PC-3 (cell line): ENCODE results near the gene COP1. TPM values are rescaled to one million over a fixed set of nuclear protein-coding genes. Genes with fewer than 3 reads are reported as not detected.

ENCODE experiments used
- ATAC-seq: fragments of 200-7000 bp; cut with Tn5 transposase; 2 replicates; pipeline ENCODE4 v1.9.1; 2020; ENCODE audit warnings: mild to moderate bottlenecking, moderate library complexity
- BruUV-seq: library from RNA; stranded (reverse); fragments of 400-500 nt; replicated peaks from 2 replicates; lab custom pipeline; 2021; lab: Mats Ljungman, UMichigan
- CTCF ChIA-PET: fragments of 300-600 bp; sonication (Branson Sonifier 250); formaldehyde crosslinking; loops from one replicate; lab custom pipeline; 2022; ENCODE audit warnings: antibody characterized with exemption; lab: Charles Lee
- POLR2A ChIA-PET: fragments of 300-600 bp; sonication (Branson Sonifier 250); formaldehyde crosslinking; loops from one replicate; lab custom pipeline; 2022; ENCODE audit warnings: antibody characterized with exemption; ENCODE audit not compliant: unreplicated experiment; lab: Charles Lee
- DNase-seq: peaks from one replicate; pipeline ENCODE4 v3.0.0-alpha.2; 2015
- H2AFZ ChIP-seq: fragments of 300-600 bp; sonication (generic); 2 replicates; pipeline ENCODE4 v1.6.0; 2016; ENCODE audit warnings: antibody characterized with exemption, low read length
- H3F3A ChIP-seq: fragments of 300-600 bp; sonication (generic); one replicate; pipeline ENCODE4 v1.6.0; 2017; ENCODE audit warnings: antibody characterized with exemption, low read length, control low read depth, mild to moderate bottlenecking; ENCODE audit not compliant: unreplicated experiment
- H3K27ac ChIP-seq: fragments of 300-600 bp; sonication (generic); 2 replicates; pipeline ENCODE4 v1.5.1; 2016; ENCODE audit warnings: mild to moderate bottlenecking, low read length
- H3K27me3 ChIP-seq: fragments of 300-600 bp; sonication (generic); 2 replicates; pipeline ENCODE4 v1.6.1; 2016; ENCODE audit warnings: low read length, mixed read lengths
- H3K36me3 ChIP-seq: fragments of 300-600 bp; sonication (generic); 2 replicates; pipeline ENCODE4 v1.6.1; 2016; ENCODE audit warnings: low read depth, mixed run types, low read length, mixed read lengths
- H3K4me1 ChIP-seq: fragments of 300-600 bp; sonication (generic); 2 replicates; pipeline ENCODE4 v1.5.1; 2016; ENCODE audit warnings: low read length; ENCODE audit not compliant: insufficient read depth
- H3K4me2 ChIP-seq: fragments of 300-600 bp; sonication (generic); 2 replicates; pipeline ENCODE4 v1.6.0; 2016; ENCODE audit warnings: low read length
- H3K4me3 ChIP-seq: fragments of 300-600 bp; sonication (generic); 2 replicates; pipeline ENCODE4 v1.5.1; 2016; ENCODE audit warnings: mild to moderate bottlenecking, low read length, mixed read lengths
- H3K79me2 ChIP-seq: fragments of 300-600 bp; sonication (generic); 2 replicates; pipeline ENCODE4 v1.6.1; 2017; ENCODE audit warnings: low read length, mixed read lengths
- H3K9ac ChIP-seq: fragments of 300-600 bp; sonication (generic); 2 replicates; pipeline ENCODE4 v1.6.0; 2016; ENCODE audit warnings: mild to moderate bottlenecking, low read length
- H3K9me2 ChIP-seq: fragments of 300-600 bp; sonication (generic); replicated peaks from 2 replicates; pipeline ENCODE4 v1.6.1; 2016; ENCODE audit warnings: mixed run types, low read length, mixed read lengths
- H3K9me3 ChIP-seq: fragments of 300-600 bp; sonication (generic); 2 replicates; pipeline ENCODE4 v1.6.1; 2016; ENCODE audit warnings: low read length, mixed read lengths
- H4K20me1 ChIP-seq: fragments of 300-600 bp; sonication (generic); 2 replicates; pipeline ENCODE4 v1.6.1; 2016; ENCODE audit warnings: low read length, mixed read lengths
- EZH2 ChIP-seq: fragments of 300-600 bp; sonication (generic); IDR thresholded peaks from one replicate; pipeline ENCODE4 v1.6.1; 2017; ENCODE audit warnings: antibody characterized with exemption, mild to moderate bottlenecking, low read length; ENCODE audit not compliant: unreplicated experiment
- EZH2phosphoT487 ChIP-seq: fragments of 300-600 bp; sonication (generic); IDR thresholded peaks from 2 replicates; pipeline ENCODE4 v1.6.1; 2018; ENCODE audit warnings: mild to moderate bottlenecking, antibody characterized with exemption, low read length, borderline replicate concordance
- intact Hi-C: fragments of 100-400 bp; cut with micrococcal nuclease; formaldehyde crosslinking; loops from 2 replicates; pipeline ENCODE4 v1.9.0; 2023
- total RNA-seq: library from RNA; depleted of rRNA; stranded (reverse); fragments of >200 nt; gene quantifications from 2 replicates; pipeline ENCODE4 v1.2.3, GENCODE V29; 2014
- TF ChIP-seq, protein P1 (sequence below): fragments of 300-600 bp; sonication (generic); conservative IDR thresholded peaks from 2 replicates; pipeline ENCODE4 v1.5.1; 2017; ENCODE audit warnings: antibody characterized with exemption, low read depth, mild to moderate bottlenecking, low read length

The COP1 gene
- total RNA-seq, 1 experiment from 2014 or later, result 16.6 TPM

- no peaks in the 10 kb centered on the region for H3K9me3 ChIP-seq
- peaks cover 19% of the 10 kb centered on the region; the same call in 1 of the 2 replicates for H4K20me1 ChIP-seq
- H3K9me2 ChIP-seq, result no peaks in the 10 kb centered on the region
- ChIA-PET POLR2A (no interaction called here), CTCF (no interaction called here)
- TF ChIP-seq EZH2, result no peak
- TF ChIP-seq, protein P1, sequence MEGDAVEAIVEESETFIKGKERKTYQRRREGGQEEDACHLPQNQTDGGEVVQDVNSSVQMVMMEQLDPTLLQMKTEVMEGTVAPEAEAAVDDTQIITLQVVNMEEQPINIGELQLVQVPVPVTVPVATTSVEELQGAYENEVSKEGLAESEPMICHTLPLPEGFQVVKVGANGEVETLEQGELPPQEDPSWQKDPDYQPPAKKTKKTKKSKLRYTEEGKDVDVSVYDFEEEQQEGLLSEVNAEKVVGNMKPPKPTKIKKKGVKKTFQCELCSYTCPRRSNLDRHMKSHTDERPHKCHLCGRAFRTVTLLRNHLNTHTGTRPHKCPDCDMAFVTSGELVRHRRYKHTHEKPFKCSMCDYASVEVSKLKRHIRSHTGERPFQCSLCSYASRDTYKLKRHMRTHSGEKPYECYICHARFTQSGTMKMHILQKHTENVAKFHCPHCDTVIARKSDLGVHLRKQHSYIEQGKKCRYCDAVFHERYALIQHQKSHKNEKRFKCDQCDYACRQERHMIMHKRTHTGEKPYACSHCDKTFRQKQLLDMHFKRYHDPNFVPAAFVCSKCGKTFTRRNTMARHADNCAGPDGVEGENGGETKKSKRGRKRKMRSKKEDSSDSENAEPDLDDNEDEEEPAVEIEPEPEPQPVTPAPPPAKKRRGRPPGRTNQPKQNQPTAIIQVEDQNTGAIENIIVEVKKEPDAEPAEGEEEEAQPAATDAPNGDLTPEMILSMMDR, result no peak
- TF ChIP-seq EZH2phosphoT487, result no peak
- no peak overlapping the region for H3K9ac ChIP-seq
- no peak overlapping the region for H2AFZ ChIP-seq
- H3K4me3 ChIP-seq, result no peak overlapping the region
- H3K27me3 ChIP-seq, result no peaks in the 10 kb centered on the region
- peaks cover 9% of the 10 kb centered on the region; the same call in 1 of the 2 replicates for H3K4me1 ChIP-seq
- intact Hi-C loops, result no loop called here
- H3K4me2 ChIP-seq, result no peak overlapping the region
- peaks cover 92% of the 10 kb centered on the region for H3K79me2 ChIP-seq
- H3F3A ChIP-seq, result no peaks in the 10 kb centered on the region
- no peak overlapping the region for H3K27ac ChIP-seq
- DNase-seq, result no peak
- no peaks in the 10 kb centered on the region for H3K36me3 ChIP-seq
- no TSS peak for BruUV-seq
- ATAC-seq, result no peak
Measured at GRCh38 chr1:176203735-176204134, 3.4 kb downstream of the COP1 start.

DNA sequence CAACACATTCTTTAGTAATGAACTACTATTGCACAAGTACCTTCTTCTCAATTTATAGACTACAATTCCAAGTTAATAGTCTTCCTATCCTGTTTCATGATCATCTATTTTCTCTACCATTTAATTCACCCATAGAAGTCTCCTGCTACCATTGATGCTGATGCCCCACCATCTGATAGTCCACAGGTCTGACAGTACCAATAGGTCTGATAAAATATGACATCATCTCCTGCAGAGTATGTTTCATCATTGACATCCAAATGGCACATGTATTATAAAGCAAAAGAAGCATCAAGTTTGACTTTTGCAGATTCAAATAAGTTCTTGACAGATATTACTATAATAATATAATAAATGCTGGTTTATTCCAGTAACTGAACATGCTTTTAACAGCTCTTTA is 5.5 kb downstream of the COP1 start:
- no peaks in the 10 kb centered on the region for H3F3A ChIP-seq
- CTCF ChIA-PET, result no interaction called here
- H3K9me2 ChIP-seq, result no peaks in the 10 kb centered on the region
- TF ChIP-seq, protein P1, result no peak
- TF ChIP-seq EZH2phosphoT487 (no peak), EZH2 (no peak)
- ATAC-seq, result no peak
- intact Hi-C loops, result no loop called here
- H3K9ac ChIP-seq, result no peak overlapping the region
- H4K20me1 ChIP-seq, result peaks cover 19% of the 10 kb centered on the region; the same call in 1 of the 2 replicates
- H3K36me3 ChIP-seq, result no peaks in the 10 kb centered on the region
- H3K27me3 ChIP-seq, result no peaks in the 10 kb centered on the region
- no TSS peak for BruUV-seq
- DNase-seq, result no peak
- H3K27ac ChIP-seq, result no peak overlapping the region
- H3K4me2 ChIP-seq, result no peak overlapping the region
- no peak overlapping the region for H2AFZ ChIP-seq
- POLR2A ChIA-PET, result no interaction called here
- H3K9me3 ChIP-seq, result no peaks in the 10 kb centered on the region
- peaks cover 100% of the 10 kb centered on the region for H3K79me2 ChIP-seq
- H3K4me3 ChIP-seq, result no peak overlapping the region
- H3K4me1 ChIP-seq, result peaks cover 9% of the 10 kb centered on the region; the same call in 1 of the 2 replicates

- peaks cover 3% of the 10 kb centered on the region; the same call in 1 of the 2 replicates for H3K4me1 ChIP-seq
- ChIA-PET CTCF (no interaction called here), POLR2A (no interaction called here)
- H3K79me2 ChIP-seq, result peaks cover 100% of the 10 kb centered on the region
- no peaks in the 10 kb centered on the region for H3K36me3 ChIP-seq
- H4K20me1 ChIP-seq, result peaks cover 7% of the 10 kb centered on the region; the same call in 1 of the 2 replicates
- no peaks in the 10 kb centered on the region for H3F3A ChIP-seq
- intact Hi-C loops, result no loop called here
- no peaks in the 10 kb centered on the region for H3K9me3 ChIP-seq
- H3K27me3 ChIP-seq, result no peaks in the 10 kb centered on the region
- H3K27ac ChIP-seq, result no peak overlapping the region
- DNase-seq (no peak), ATAC-seq (no peak)
- no peak overlapping the region for H3K4me2 ChIP-seq
- BruUV-seq, result no TSS peak
- no peaks in the 10 kb centered on the region for H3K9me2 ChIP-seq
- H3K4me3 ChIP-seq, result no peak overlapping the region
- no peak for TF ChIP-seq EZH2
- TF ChIP-seq, protein P1, result no peak
- no peak for TF ChIP-seq EZH2phosphoT487
- H3K9ac ChIP-seq, result no peak overlapping the region
- no peak overlapping the region for H2AFZ ChIP-seq
Measured at GRCh38 chr1:176199707-176200106, 7.4 kb downstream of the COP1 start.
